PC-3 (cell line): ENCODE measurements around the gene TBCB.

Experiments
- CTCF ChIP-seq: fragments of 300-600 bp; sonication (generic); conservative IDR thresholded peaks from 2 replicates; pipeline ENCODE4 v1.5.1; 2017; ENCODE audit warnings: antibody characterized with exemption, low read depth, mild to moderate bottlenecking, low read length
- EZH2 ChIP-seq: fragments of 300-600 bp; sonication (generic); IDR thresholded peaks from one replicate; pipeline ENCODE4 v1.6.1; 2017; ENCODE audit warnings: antibody characterized with exemption, mild to moderate bottlenecking, low read length; ENCODE audit not compliant: unreplicated experiment

GRCh38 chr19:36103040-36103626 is 12.1 kb upstream of the TBCB start:
- TF ChIP-seq CTCF (no peak), EZH2 (no peak)
